IPS DF 4.7 (cell line): Measurements from ENCODE around the gene MOB1A.
A peak's percentile ranks its signal among the peaks of the same experiment; 100 is the strongest.
"Not testable (repeated sequence)": the region's sequence is repeated elsewhere in the genome, so short reads cannot be mapped to it uniquely, and the experiment has no call there.

Experiments used
- DNase-seq: peaks from one replicate; pipeline ENCODE4 v3.0.0-alpha.2; 2013; ENCODE audit warnings: low spot score; ENCODE audit errors: extremely low read depth

The MOB1A gene

GRCh38 chr2:74198461-74199274, 20.0 kb upstream of the MOB1A start, which contains the start of gene MTHFD2:
Gene MTHFD2 (plus strand): TSS chr2:74198615. CDS start chr2:74198642, 27 bp downstream.
- no peak for DNase-seq

GRCh38 chr2:74198023-74198460, 19.4 kb upstream of the MOB1A start:
- peak; percentile 96 for DNase-seq

GRCh38 chr2:74197049-74197448, 18.4 kb upstream of the MOB1A start:
- no peak for DNase-seq

GRCh38 chr2:74194799-74195198, 16.1 kb upstream of the MOB1A start:
- DNase-seq: no peak

DNA sequence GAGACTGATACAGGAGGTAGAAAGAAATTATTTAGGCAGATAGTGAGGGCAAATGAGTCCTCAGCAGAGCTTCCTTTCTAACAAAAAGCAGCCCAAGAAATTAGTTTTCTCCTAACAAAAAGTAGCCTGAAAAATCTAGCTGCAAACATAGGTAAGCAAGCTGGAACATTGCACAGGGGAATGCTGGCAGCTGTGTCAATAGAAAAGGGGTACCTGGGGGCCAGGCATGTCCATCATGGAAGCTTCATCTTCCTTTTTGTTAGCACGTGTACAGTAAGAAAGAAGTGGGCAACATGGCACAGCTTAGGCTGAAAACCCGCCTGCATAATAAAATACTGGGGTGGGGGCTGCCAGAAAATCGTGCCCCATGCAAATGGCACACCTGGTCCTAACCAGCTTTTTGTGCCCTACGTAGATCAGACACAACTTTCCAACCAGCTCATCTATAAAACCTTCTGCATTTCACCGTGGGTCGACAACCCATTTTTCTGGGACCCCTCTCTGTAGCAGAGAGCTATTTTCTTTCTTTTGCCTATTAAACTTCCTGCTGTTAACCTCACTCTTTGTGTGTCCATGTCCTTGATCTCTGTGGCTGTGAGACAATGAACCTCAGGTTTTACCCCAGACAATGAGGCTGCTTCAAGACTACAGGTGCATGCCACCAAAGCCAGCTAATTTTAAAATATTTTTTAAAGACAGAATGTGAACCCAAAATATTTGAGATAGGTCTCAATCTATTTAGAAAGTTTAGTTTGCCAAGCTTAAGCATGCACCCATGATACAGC, 13.1 kb upstream of the MOB1A start:
- DNase-seq: no peak

- no peak for DNase-seq
These were observed 10.0 kb upstream of the MOB1A start for GRCh38 chr2:74188696-74189095.

DNA sequence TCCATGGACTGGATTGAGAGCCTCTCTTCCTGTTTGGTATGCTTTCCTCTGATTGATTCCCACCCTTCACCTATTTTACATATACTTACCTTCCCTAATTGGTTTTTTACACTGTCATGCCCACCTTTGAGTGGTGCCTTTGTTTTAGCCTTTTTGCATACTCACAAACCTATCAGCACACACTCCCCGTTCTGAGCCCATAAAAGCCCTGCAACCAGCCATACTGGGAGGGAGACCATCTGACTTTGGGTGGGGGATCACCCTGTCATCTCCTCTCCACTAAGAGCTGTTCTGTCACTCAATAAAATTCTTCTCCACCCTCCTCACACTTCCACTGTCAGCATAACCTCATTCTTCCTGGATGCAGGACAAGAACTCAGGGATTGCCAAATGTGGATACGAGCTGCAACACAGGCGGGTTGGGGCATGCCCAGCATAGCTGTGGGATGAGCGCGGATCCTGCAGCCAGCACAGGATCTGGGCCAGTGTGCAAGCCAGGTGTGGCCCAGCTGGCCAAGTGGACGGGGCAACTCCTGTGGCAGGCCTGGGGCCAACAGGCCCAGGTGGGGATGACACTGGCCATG, 9.4 kb upstream of the MOB1A start:
- no peak for DNase-seq

DNA sequence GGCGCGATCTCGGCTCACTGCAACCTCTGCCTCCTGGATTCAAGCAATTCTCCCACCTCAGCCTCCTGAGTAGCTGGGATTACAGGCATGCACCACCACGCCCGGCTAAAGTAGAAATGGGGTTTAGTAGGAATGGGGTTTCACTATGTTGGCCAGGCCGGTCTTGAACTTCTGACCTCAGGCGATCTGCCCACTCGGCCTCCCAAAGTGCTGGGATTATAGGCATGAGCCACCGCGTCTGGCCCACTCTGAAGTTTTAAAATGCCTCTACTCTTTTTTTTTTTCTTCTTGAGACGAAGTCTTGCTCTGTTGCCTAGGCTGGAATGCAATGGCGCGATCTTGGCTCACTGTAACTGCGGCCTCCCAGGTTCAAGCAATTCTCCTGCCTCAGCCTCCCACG, 8.0 kb upstream of the MOB1A start:
- DNase-seq: not testable (repeated sequence)

- no peak for DNase-seq
These were observed 7.4 kb upstream of the MOB1A start for GRCh38 chr2:74186038-74186437.

DNA sequence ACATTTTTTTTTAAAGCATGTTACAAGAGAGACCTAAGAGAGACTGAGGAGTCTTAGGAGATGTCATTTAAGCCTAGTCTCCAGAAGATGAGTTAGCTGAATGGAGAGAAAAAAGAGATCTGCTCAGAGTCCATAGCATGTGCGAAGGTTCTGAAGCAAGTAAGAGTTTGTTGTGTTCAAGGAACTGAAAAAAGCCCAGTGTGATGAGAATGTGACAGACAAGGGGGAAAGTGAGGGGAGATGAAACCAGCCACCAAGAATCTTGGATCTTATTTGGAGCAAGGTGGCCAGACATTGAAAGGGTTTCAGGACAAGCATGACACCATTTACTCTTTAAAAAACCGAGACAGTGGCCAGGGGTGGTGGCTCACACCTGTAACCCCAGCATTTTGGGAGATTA, 5.2 kb upstream of the MOB1A start:
- no peak for DNase-seq

DNA sequence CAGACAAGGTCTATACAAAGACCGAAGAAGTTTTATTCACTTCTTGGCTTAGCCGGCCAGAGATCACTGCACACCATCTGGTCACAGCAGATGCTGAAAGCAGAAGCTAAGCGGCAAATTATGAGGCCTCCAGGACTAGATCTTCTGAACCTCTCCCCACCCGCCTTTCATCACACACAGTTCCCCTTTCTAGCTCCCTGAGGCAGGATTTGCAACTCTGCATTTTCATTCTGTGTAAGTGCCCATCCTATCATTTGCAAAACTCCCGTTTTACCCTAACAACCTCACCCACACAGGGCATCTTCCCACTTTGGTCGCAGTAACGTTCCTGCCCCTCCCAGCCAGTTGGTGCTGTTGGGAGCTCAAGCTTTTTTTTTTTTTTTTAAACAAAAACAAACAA, 3.1 kb upstream of the MOB1A start:
- no peak for DNase-seq

DNA sequence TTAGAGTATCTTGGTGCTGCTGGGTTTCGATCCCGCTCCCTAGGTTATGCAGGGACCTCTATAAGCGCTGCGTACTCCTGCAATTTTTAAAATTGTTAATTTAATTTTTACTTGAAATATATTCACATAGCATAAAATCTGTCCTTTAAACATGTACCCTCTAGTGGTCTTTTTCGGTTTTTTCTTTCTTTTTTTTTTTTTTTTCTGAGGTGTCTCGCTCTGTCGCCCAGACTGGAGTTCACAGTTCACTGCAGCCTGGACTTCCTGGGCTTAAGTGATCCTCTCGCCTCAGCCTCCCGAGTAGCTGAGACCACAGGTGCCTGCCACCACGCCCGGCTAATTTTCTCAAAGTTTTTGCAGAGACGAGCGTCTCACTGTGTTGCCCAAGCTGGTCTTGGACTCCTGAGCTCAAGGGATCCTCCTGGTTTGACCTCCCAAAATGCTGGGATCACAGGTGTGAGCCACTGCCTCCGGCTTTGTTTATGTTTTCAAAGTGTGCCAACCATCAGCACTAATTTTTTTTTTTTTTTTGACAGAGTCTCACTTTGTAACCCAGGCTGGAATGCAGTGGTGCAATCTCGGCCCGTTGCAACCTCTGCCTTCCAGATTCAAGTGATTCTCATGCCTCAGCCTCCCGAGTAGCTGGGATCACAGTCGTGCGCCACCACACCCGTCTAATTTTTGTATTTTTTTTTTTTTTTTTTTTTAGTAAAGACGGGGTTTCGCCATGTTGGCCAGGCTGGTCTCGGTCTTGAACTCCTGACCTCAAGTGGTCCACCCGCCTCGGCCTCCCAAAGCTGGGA, 585 bp upstream of the MOB1A start:
- DNase-seq: no peak

DNA sequence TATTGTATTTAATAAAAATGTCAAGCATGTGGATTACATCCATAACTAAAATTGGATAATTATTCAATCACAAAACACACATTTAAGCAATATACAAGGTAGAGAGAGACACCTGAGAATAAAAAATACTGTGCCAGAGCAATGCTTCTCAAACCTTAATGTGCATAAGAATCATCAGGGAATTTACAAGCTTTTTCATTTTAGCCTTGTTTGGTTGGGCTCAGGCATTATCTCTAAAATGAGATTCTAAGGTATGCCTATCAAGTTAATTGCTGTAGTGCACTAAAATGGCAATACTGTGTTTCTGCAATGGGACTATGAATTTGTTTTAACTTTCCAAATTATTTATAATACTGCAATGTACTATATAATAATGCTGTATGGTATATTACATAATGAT, 983 bp downstream of the MOB1A start:
- no peak for DNase-seq

DNA sequence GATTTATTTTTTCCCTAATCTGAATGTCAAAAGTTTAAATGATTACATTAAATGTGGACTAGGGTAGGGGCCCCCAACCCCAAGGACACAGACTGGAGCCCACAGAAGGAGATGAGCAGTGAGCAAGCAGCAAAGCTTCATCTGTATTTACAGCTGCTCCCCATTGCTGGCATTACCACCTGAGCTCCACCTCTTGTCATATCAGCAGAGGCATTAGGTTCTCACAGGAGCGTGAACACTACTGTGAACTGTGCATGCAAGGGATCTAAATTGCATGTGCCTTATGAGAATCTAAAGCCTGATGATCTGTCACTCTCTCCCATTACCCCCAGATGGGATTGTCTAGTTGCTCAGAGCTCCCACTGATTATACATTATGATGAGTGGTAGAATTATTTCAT, 3.8 kb downstream of the MOB1A start:
- no peak for DNase-seq

GRCh38 chr2:74168739-74169138, 9.9 kb downstream of the MOB1A start:
- no peak for DNase-seq

DNA sequence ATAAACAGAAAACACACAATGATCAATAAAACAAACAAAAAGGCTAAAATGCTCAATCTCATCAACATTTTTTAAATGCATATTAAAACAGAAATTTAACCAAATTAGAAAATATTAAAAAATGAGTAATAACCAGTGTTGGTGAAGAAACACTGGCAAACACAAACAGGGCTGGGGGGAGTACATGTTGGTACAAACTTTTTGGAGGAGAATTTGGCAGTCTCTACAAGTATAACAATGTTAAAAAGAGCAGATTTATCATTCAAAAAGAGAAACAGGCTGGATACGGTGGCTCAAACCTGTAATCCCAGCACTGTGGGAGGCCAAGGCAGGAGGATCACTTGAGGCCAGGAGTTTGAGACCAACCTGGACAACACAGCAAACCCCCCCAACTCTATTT, 13.9 kb downstream of the MOB1A start:
- no peak for DNase-seq

DNA sequence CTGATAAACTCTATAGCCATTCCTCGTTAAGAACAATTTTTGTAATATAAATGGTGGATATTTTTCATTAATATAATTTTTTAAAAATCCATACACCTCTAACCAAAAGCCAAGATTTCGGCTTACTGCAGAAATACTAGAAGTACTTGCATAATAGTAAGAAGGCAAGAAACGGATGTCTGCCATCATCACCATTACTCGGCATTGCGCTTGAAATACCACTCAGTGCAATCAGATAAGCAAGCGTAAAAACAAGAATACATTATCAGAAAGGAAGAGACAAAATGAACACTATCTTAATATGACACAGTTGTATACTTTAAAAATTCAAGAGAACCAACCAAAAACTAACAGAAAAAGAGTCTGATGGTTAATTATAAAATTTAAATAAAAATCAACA, 15.7 kb downstream of the MOB1A start:
- no peak for DNase-seq

- no peak for DNase-seq
These were observed 22.8 kb downstream of the MOB1A start for GRCh38 chr2:74155830-74156229.

GRCh38 chr2:74152954-74153353, 25.7 kb downstream of the MOB1A start:
- no peak for DNase-seq

GRCh38 chr2:74149570-74150319, 28.9 kb downstream of the MOB1A start:
- DNase-seq: no peak

- no peak for DNase-seq
These were observed 29.5 kb downstream of the MOB1A start for GRCh38 chr2:74149247-74149525.
